Measurements from ENCODE around the gene PTPN7. TPM values are rescaled to one million over a fixed set of nuclear protein-coding genes. Genes with fewer than 3 reads are reported as not detected.
A peak's percentile ranks its signal among the peaks of the same experiment; 100 is the strongest.

The PTPN7 gene
- total and polyA plus RNA-seq, 2 of the 13 experiments (the other 11 are each of a cell fraction or from before 2014, with no cell fraction given), result not detected

DNA sequence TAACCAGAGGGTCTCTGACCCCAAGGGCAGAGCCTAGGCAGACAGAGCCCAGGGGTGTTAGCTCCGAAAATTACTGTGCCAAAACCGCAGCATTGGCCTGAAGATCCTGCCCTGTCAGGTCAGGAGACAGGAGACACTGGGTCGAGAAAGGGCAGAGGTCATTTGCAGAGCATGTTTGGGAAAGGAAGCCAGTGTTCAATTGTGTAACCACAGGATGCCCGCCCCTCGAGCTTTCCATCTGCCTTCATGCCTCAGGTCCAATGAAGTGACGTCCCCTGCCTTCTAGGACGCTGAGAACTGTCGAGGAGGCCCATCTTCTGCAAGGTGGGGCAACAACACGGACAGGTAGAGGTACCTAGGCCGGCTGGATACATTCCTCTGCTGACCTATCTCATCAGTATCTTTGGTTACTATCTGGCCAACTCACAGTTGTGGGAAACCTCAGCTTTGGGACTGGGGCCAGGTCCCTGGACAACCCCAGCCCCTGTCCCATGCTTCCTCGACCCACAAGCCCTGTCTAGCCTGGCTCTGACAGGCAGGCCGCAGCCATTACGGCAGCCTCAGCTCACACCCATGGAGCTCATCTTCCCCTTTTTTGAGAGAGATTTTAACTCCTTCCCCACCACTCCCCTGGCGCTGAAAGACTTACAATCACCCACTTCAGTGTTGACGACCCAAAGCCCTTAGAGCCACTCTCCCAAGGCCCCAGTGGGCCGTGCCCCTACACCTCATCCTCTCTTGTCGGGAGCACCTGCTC, 17.2 kb downstream of the PTPN7 start (continued):
- TF ChIP-seq, protein P1, sequence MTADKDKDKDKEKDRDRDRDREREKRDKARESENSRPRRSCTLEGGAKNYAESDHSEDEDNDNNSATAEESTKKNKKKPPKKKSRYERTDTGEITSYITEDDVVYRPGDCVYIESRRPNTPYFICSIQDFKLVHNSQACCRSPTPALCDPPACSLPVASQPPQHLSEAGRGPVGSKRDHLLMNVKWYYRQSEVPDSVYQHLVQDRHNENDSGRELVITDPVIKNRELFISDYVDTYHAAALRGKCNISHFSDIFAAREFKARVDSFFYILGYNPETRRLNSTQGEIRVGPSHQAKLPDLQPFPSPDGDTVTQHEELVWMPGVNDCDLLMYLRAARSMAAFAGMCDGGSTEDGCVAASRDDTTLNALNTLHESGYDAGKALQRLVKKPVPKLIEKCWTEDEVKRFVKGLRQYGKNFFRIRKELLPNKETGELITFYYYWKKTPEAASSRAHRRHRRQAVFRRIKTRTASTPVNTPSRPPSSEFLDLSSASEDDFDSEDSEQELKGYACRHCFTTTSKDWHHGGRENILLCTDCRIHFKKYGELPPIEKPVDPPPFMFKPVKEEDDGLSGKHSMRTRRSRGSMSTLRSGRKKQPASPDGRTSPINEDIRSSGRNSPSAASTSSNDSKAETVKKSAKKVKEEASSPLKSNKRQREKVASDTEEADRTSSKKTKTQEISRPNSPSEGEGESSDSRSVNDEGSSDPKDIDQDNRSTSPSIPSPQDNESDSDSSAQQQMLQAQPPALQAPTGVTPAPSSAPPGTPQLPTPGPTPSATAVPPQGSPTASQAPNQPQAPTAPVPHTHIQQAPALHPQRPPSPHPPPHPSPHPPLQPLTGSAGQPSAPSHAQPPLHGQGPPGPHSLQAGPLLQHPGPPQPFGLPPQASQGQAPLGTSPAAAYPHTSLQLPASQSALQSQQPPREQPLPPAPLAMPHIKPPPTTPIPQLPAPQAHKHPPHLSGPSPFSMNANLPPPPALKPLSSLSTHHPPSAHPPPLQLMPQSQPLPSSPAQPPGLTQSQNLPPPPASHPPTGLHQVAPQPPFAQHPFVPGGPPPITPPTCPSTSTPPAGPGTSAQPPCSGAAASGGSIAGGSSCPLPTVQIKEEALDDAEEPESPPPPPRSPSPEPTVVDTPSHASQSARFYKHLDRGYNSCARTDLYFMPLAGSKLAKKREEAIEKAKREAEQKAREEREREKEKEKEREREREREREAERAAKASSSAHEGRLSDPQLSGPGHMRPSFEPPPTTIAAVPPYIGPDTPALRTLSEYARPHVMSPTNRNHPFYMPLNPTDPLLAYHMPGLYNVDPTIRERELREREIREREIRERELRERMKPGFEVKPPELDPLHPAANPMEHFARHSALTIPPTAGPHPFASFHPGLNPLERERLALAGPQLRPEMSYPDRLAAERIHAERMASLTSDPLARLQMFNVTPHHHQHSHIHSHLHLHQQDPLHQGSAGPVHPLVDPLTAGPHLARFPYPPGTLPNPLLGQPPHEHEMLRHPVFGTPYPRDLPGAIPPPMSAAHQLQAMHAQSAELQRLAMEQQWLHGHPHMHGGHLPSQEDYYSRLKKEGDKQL (CRISPR knock-in tag; IDR thresholded peaks at IDR 0.05; ENCODE audit: low read depth), result peak; percentile 56; the same call in 1 of the 2 replicates
- TF ChIP-seq EP300 (IDR thresholded peaks at IDR 0.05; ENCODE audit: low read depth in 2 of 2, low read length in 2 of 2), result peak in 1 of 2 experiments; percentile 26; a peak in 1 of 4 replicates
- TF ChIP-seq EP300 (CRISPR knock-in tag; IDR thresholded peaks at IDR 0.05; ENCODE audit: borderline replicate concordance), result peak; percentile 20; the same call in 1 of the 2 replicates
- TF ChIP-seq MTA3 (CRISPR knock-in tag; IDR thresholded peaks at IDR 0.05), result no peak
- TF ChIP-seq SMARCE1 (IDR thresholded peaks at IDR 0.05; ENCODE audit: borderline replicate concordance), result no peak
- TF ChIP-seq HDAC1 (CRISPR knock-in tag; IDR thresholded peaks at IDR 0.05), result peak; percentile 51; the same call in 1 of the 2 replicates
- TF ChIP-seq, protein P2, sequence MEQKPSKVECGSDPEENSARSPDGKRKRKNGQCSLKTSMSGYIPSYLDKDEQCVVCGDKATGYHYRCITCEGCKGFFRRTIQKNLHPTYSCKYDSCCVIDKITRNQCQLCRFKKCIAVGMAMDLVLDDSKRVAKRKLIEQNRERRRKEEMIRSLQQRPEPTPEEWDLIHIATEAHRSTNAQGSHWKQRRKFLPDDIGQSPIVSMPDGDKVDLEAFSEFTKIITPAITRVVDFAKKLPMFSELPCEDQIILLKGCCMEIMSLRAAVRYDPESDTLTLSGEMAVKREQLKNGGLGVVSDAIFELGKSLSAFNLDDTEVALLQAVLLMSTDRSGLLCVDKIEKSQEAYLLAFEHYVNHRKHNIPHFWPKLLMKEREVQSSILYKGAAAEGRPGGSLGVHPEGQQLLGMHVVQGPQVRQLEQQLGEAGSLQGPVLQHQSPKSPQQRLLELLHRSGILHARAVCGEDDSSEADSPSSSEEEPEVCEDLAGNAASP (CRISPR knock-in tag; IDR thresholded peaks at IDR 0.05; ENCODE audit: borderline replicate concordance), result peak; percentile 83; the same call in 1 of the 2 replicates
- TF ChIP-seq BCL6 (CRISPR knock-in tag; IDR thresholded peaks at IDR 0.05), result peak; percentile 94
- TF ChIP-seq, protein P3, sequence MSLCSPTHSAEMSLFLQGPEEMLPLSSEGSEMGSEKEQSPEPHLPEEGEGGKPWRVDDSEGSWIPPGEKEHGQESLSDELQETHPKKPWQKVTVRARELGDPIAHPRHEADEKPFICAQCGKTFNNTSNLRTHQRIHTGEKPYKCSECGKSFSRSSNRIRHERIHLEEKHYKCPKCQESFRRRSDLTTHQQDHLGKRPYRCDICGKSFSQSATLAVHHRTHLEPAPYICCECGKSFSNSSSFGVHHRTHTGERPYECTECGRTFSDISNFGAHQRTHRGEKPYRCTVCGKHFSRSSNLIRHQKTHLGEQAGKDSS (CRISPR knock-in tag; IDR thresholded peaks at IDR 0.05; ENCODE audit: borderline replicate concordance, low read depth), result peak; percentile 50; the same call in 1 of the 2 replicates
- peak; percentile 50; the same call in 1 of the 2 replicates for TF ChIP-seq ZNF343 (CRISPR knock-in tag; IDR thresholded peaks at IDR 0.05)
- no peak for TF ChIP-seq SOX6 (IDR thresholded peaks at IDR 0.05)
- peak; percentile 69 for TF ChIP-seq SOX6 (CRISPR knock-in tag; IDR thresholded peaks at IDR 0.05)
- TF ChIP-seq, protein P4, sequence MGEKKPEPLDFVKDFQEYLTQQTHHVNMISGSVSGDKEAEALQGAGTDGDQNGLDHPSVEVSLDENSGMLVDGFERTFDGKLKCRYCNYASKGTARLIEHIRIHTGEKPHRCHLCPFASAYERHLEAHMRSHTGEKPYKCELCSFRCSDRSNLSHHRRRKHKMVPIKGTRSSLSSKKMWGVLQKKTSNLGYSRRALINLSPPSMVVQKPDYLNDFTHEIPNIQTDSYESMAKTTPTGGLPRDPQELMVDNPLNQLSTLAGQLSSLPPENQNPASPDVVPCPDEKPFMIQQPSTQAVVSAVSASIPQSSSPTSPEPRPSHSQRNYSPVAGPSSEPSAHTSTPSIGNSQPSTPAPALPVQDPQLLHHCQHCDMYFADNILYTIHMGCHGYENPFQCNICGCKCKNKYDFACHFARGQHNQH (CRISPR knock-in tag; IDR thresholded peaks at IDR 0.05), result peak; percentile 46; the same call in 1 of the 2 replicates
- TF ChIP-seq ZEB1 (IDR thresholded peaks at IDR 0.05; ENCODE audit: insufficient replicate concordance, low read depth), result peak; percentile 76
- TF ChIP-seq NONO (IDR thresholded peaks at IDR 0.05), result no peak
- 0 out of 2 replicates have a peak, but pooled peaks have one; percentile 37 for TF ChIP-seq NONO (CRISPR knock-in tag; conservative IDR thresholded peaks at IDR 0.05)
- TF ChIP-seq ZNF292 (CRISPR knock-in tag; IDR thresholded peaks at IDR 0.05; ENCODE audit: borderline replicate concordance, low read depth), result peak; percentile 73; the same call in 1 of the 2 replicates
- no peak for TF ChIP-seq ZNF616 (CRISPR knock-in tag; IDR thresholded peaks at IDR 0.05; ENCODE audit: low read depth)
- TF ChIP-seq GABPB1 (CRISPR knock-in tag; IDR thresholded peaks at IDR 0.05), result peak; percentile 22; the same call in 1 of the 2 replicates
- no peak for TF ChIP-seq WIZ (CRISPR knock-in tag; IDR thresholded peaks at IDR 0.05)
- no peak; the same call in 1 of the 2 replicates for TF ChIP-seq ZNF350 (CRISPR knock-in tag; IDR thresholded peaks at IDR 0.05; ENCODE audit: borderline replicate concordance, low read depth)
